ENCODE measurements around the gene PRDM16. TPM values are rescaled to one million over a fixed set of nuclear protein-coding genes. Genes with fewer than 3 reads are reported as not detected.

Gene PRDM16
- total RNA-seq, 1 experiment from 2014 or later = 5.3 TPM

- Histone ChIP-seq H3K4me3 (ENCODE audit: low read depth, low read length) (no peak overlapping the region), H3K9me3 (no peaks in the 10 kb centered on the region), H3K27me3 (replicated peaks; ENCODE audit: control insufficient read depth, insufficient read depth, low read length) (no peaks in the 10 kb centered on the region), H3K36me3 (ENCODE audit: control insufficient read depth, insufficient read depth, low read length) (no peaks in the 10 kb centered on the region), H3K4me1 (peaks cover 23% of the 10 kb centered on the region)
- CTCF ChIA-PET = no interaction called here
- intact Hi-C loops (cut with micrococcal nuclease; ENCODE audit: unreplicated experiment) = loop anchor here (5.0 kb wide), 1 partner anchor 38 kb away; no protein-coding TSS in a partner anchor
- no TSS peak for BruUV-seq (replicated peaks)
- no peak for DNase-seq
- Mint-ChIP-seq H3K4me3 (ENCODE audit: unreplicated experiment) (no peak overlapping the region), H3K27me3 (ENCODE audit: insufficient read depth, unreplicated experiment) (no peaks in the 10 kb centered on the region), H3K4me1 (ENCODE audit: low read depth, unreplicated experiment) (no peaks in the 10 kb centered on the region), H3K9me3 (ENCODE audit: unreplicated experiment) (no peaks in the 10 kb centered on the region), H3K27ac (ENCODE audit: unreplicated experiment) (no peak overlapping the region), H3K36me3 (ENCODE audit: insufficient read depth, unreplicated experiment) (peaks cover 5% of the 10 kb centered on the region)
- no peak for TF ChIP-seq CTCF (IDR thresholded peaks at IDR 0.05; ENCODE audit: insufficient read depth in 1 of 2, low read depth in 1 of 2, low read length in 1 of 2, severe bottlenecking in 1 of 2, unreplicated experiment in 1 of 2)
- POLR2A ChIA-PET = no interaction called here
These were observed 290.9 kb downstream of the PRDM16 start for GRCh38 chr1:3359756-3360440.

- H3K9me3 ChIP-seq = no peaks in the 10 kb centered on the region
- BruUV-seq (replicated peaks) = no TSS peak
- no peaks in the 10 kb centered on the region for H3K27me3 ChIP-seq (replicated peaks; ENCODE audit: control insufficient read depth, insufficient read depth, low read length)
- Mint-ChIP-seq H3K9me3 (ENCODE audit: unreplicated experiment) (no peaks in the 10 kb centered on the region), H3K4me1 (ENCODE audit: low read depth, unreplicated experiment) (no peaks in the 10 kb centered on the region), H3K27me3 (ENCODE audit: insufficient read depth, unreplicated experiment) (no peaks in the 10 kb centered on the region), H3K36me3 (ENCODE audit: insufficient read depth, unreplicated experiment) (peaks cover 5% of the 10 kb centered on the region), H3K4me3 (ENCODE audit: unreplicated experiment) (no peak overlapping the region), H3K27ac (ENCODE audit: unreplicated experiment) (no peak overlapping the region)
- no peaks in the 10 kb centered on the region for H3K36me3 ChIP-seq (ENCODE audit: control insufficient read depth, insufficient read depth, low read length)
- TF ChIP-seq CTCF (IDR thresholded peaks at IDR 0.05; ENCODE audit: insufficient read depth in 1 of 2, low read depth in 1 of 2, low read length in 1 of 2, severe bottlenecking in 1 of 2, unreplicated experiment in 1 of 2) = no peak
- no peak overlapping the region for H3K4me3 ChIP-seq (ENCODE audit: low read depth, low read length)
- DNase-seq = no peak
- ChIA-PET POLR2A (no interaction called here), CTCF (interaction anchor here (0.6 kb wide), 1 partner anchor 67 kb away, joined by 3 read pairs; no protein-coding TSS in a partner anchor)
- intact Hi-C loops (cut with micrococcal nuclease; ENCODE audit: unreplicated experiment) = no loop called here
- H3K4me1 ChIP-seq = peaks cover 14% of the 10 kb centered on the region
These were observed 291.7 kb downstream of the PRDM16 start for GRCh38 chr1:3360646-3361257.

GRCh38 chr1:3363023-3363422 is 294.0 kb downstream of the PRDM16 start:
- Mint-ChIP-seq H3K27ac (ENCODE audit: unreplicated experiment) (no peak overlapping the region), H3K9me3 (ENCODE audit: unreplicated experiment) (no peaks in the 10 kb centered on the region), H3K4me1 (ENCODE audit: low read depth, unreplicated experiment) (no peaks in the 10 kb centered on the region), H3K36me3 (ENCODE audit: insufficient read depth, unreplicated experiment) (peaks cover 5% of the 10 kb centered on the region), H3K27me3 (ENCODE audit: insufficient read depth, unreplicated experiment) (no peaks in the 10 kb centered on the region), H3K4me3 (ENCODE audit: unreplicated experiment) (no peak overlapping the region)
- POLR2A ChIA-PET = no interaction called here
- TF ChIP-seq CTCF (IDR thresholded peaks at IDR 0.05; ENCODE audit: insufficient read depth in 1 of 2, low read depth in 1 of 2, low read length in 1 of 2, severe bottlenecking in 1 of 2, unreplicated experiment in 1 of 2) = no peak
- Histone ChIP-seq H3K36me3 (ENCODE audit: control insufficient read depth, insufficient read depth, low read length) (no peaks in the 10 kb centered on the region), H3K27me3 (replicated peaks; ENCODE audit: control insufficient read depth, insufficient read depth, low read length) (no peaks in the 10 kb centered on the region), H3K9me3 (no peaks in the 10 kb centered on the region), H3K4me1 (no peaks in the 10 kb centered on the region), H3K4me3 (ENCODE audit: low read depth, low read length) (no peak overlapping the region)
- DNase-seq = no peak
- BruUV-seq (replicated peaks) = no TSS peak
- CTCF ChIA-PET = no interaction called here
- intact Hi-C loops (cut with micrococcal nuclease; ENCODE audit: unreplicated experiment) = no loop called here
